H4 (cell line): ENCODE measurements around the gene SNF8. TPM values are rescaled to one million over a fixed set of nuclear protein-coding genes. Genes with fewer than 3 reads are reported as not detected.
"Not testable (repeated sequence)": the region's sequence is repeated elsewhere in the genome, so short reads cannot be mapped to it uniquely, and the experiment has no call there.

ENCODE experiments used
- DNase-seq: peaks from one replicate; pipeline ENCODE4 v3.0.0-alpha.2; 2015; ENCODE audit warnings: low spot score
- total RNA-seq: library from RNA; depleted of rRNA; stranded (reverse); fragments of >200 nt; shearing (Covaris generic); gene quantifications from 2 replicates; pipeline ENCODE4 v1.2.3, GENCODE V29; 2014; rRNA removed

SNF8 gene, protein sequence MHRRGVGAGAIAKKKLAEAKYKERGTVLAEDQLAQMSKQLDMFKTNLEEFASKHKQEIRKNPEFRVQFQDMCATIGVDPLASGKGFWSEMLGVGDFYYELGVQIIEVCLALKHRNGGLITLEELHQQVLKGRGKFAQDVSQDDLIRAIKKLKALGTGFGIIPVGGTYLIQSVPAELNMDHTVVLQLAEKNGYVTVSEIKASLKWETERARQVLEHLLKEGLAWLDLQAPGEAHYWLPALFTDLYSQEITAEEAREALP
- total RNA-seq, result 101 and 191 TPM in 2 replicates

DNA sequence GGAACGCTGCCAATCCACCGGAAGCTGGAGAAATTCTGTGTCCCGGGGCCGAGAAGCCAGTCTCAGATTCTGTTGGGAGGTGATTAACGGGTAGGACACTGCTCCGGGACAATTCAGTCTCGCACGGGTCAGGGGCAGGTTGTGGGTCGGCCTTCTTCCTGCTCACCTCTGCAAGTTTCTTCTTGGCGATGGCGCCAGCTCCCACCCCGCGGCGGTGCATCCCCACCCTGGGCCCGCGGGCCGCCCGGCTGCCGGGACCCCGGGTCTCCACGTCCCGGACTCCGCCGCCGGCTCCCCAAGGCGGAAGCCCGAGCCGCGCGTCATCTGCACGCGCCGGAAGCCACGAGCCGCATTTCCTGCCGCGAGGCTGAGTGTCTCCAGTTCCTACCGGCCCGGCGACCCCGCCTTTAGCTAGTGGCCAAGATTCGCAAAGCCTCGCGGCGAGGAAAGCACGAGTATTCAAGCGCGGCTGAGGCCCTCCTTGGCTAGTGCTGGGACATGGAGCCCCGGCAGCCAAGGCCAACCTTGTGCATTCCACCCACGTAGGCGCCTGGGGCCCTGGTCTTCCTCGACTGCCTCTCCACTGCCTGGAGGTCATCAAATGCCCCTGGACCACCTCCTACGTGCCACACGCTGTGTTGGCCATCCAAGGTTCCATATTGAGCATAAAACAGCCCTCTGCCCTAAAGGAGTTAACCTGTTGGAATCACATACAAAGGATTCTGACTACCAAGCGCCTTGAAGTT, at the start of gene SNF8:
SNF8 (minus strand) TSS at position 328 of the 746 bp plus-strand sequence; CDS start at position 220, 108 bp downstream.
- peak; percentile 91 for DNase-seq

DNA sequence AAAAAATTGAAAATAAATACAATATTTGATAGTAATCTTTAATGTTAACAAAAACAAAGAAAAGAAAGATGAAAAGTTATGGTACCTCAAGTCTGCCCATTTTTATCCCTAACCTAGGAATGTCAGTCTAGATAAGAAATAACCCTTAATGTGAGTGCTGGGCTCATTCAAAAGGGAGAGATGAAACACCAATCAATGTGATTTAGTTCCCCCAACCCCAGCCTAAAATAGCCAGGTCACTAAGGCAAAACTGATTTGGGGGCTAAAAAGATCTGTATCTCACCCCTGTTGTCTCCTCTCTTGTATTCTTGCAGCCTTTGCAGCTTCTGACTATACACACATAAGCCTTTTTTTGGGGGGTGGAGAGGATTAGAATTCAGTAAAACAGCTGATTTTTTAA, 49.3 kb upstream of the SNF8 start:
- no peak for DNase-seq

DNA sequence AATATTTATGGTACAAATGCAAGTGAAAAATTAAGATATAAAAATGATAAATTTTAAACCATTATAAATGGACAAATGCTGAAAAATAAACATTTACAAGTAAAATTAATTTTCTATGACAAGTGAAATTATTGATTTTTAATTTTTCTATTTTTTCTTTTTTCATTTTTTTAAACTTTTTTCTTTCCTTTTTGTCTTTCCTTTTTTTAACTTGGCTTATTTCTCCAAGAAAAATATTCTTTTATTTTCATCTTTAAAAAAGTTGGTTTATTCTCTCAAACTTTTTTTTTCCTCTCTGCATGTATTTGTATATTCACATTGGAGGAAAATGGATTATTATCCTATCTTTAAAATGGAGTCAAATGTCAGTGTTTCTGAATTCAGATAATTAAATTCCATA, 48.7 kb upstream of the SNF8 start:
- no peak for DNase-seq

DNA sequence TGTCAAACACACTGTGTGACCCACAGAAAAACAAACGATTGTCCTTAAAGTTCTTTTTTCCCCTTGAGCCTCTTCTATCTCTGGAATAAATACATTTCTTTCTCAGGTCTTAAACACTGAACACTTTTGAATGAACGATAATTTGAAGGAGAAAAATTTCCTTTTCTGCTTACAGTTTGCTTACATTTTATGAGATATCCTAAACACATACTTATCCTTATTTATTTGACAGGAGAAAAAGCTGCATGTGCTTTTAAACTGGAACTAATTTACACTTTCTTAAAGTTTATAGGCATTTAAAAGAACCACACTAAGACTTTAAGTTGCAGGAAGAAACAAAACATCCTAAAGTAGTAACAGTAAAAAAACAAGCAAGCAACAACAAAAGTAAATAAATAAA, 47.8 kb upstream of the SNF8 start:
- DNase-seq, result no peak

DNA sequence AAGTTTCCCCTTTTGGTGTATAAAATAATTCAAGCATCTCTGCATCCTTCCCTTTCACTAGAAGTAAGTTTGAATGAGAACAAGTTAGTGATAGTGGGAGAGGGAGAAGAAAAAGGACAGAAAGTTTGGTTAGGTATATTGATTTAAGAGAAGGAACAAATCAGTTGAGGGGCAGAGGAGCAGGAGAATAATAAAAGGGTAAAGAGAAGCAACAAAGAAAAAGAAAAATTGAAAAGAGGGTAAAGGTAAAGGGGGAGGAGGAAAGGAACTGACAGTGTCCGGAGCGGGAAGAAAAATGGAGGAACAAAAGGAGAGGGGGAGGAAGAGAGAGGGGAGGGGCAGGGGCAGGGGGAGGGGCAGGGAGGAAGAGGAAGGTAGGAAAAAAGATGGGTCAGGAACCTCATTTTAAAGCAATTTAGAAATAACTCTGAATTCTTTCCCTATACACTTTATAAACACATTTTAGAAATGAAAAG, 46.3 kb upstream of the SNF8 start:
- no peak for DNase-seq

DNA sequence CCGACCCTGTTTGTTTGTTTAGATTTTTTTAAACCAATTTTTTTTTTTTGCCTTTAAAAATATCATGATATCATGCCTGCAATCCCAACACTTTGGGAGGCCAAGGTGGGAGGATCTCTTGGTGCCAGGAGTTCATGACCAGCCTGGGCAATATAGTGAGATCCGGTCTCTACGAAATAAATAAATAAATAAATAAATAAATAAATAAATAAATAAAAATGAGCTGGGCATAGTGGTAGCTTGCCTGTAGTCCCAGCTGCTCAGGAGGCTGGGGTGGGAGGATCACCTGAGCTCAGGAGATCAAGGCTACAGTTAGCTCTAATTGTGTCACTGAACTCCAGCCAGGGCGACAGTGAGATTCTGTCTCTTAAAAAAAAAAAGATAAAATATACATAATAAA, 44.5 kb upstream of the SNF8 start:
- no peak for DNase-seq

DNA sequence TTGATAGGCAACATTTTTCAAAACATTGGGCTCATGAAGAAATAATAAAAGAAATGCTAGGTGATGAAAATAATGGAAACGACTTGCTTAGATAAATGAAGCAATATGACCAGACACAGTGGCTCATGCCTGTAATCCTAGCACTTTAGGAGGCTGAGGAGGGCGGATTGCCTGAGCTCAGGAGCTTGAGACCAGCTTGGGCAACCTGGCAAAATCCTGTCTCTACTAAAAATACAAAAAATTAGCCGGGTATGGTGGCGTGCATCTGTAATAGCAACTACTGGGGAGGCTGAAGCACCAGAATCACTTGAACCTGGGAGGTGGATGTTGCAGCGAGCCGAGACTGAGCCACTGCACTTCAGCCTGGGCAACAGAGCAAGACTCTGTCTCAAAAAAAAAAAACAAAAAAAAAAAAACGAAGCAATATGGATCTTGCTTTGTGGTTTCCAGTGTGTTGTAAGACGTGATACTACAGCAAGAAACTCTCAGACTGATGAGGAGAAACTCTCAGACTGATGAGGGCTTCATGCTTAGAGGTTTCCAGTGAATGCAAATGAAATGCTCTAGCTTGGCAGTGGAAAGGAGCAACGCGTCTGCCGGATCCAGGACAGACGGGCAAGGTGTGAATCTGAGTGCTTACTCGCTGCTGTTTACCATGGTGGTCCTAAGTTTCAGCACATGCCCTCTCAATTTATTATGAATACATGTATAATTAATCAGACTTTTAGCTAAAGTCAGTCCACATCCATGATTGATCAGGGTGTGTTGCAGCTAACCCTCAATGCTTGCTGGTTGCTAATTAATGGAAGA, 41.0 kb upstream of the SNF8 start:
- DNase-seq, result no peak

DNA sequence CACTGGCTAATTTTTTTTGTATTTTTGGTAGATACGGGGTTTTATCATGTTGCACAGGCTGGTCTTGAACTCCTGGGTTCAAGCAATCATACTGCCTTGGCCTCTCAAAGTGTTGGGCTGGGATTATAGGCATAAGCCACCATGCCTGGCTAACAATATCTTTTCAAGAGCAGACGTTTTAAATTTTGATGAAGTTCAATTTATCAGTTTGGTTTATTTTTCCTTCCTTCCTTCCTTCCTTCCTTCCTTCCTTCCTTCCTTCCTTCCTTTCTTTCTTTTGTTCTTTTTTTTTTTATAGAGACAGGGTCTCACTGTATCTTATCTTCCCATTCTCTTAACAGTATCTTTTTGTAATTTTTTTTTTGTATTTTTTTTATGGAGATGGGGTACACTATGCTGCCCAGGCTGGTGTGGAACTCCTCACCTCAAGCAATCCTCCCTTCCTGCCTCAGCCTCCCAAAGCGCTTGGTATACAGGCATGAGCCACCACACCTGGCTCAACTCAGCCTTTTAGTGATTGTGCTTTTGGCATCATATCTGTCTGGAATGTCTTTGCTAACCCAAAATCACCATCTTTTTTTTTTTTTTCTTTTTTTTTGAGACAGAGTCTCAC, 37.4 kb upstream of the SNF8 start:
- no peak for DNase-seq

DNA sequence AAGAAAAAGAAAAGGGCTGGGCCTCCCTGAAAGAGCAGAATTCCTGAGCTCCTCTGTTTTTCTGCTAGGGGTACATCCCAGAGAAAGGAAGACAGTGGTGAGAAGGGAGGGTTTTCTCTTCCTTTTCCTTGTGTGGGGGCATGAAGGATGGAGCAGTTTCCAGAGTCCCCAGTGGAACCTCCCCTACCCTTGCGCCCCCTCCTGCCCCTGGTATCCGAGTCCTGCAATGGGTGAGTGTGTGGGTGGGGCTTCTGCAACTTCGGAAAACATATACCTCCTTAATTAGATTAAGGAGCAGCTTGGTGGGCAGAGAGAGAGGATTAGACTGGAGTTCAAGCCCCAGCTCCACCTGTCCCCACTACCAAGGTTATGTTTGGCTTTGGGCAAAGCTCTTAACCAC, 29.2 kb upstream of the SNF8 start:
- DNase-seq, result no peak

DNA sequence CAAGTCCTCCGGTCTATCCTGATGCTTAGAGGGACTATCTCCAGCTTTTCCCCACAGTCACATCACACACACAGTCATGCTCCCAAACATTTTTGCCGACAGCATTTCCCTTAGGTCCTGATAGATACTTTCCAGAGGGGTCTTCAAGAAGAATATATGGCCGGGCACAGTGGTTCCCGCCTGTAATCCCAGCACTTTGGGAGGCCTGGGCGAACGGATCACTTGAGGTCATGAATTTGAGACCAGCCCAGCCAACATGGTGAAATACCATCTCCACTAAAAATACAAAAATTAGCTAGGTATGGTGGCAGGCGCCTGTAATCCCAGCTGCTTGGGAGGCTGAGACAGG, 28.1 kb upstream of the SNF8 start:
- no peak for DNase-seq

DNA sequence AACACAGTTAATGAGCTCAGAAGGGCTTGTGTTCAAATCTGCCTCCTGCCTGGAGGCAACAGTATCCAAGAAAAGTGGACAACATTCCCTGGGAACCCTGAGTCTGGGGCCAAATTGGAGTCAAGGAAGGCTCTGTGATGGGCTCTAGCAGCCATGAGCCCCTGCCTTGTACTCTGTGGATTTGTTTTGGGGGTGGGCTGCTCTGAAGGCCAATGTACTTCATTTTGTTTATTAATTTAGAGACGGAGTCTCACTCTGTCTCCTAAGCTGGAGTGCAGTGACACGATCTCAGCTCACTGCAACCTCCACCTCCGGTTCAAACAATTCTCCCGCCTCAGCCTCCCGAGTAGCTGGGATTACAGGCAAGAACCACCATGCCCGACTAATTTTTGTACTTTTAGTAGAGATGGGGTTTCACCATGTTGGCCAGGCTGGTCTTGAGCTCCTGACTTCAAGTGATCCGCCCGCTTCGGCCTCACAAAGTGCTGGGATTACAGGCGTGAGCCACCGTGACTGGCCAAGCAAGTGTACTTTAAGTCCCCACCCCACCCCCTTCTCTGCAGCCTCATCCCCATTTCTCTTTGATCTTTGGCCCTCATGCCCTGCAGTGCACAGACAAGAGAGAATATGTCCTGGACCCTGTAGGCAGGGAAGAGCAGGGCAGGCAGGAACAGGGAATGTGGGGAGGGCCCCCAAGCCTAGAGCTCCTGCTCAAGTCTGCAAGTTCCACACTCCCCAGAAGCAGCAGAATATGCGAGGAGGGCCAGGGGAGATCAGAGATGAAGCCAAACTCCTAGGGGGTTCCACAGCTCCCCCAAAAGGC, 26.4 kb upstream of the SNF8 start:
- no peak for DNase-seq

DNA sequence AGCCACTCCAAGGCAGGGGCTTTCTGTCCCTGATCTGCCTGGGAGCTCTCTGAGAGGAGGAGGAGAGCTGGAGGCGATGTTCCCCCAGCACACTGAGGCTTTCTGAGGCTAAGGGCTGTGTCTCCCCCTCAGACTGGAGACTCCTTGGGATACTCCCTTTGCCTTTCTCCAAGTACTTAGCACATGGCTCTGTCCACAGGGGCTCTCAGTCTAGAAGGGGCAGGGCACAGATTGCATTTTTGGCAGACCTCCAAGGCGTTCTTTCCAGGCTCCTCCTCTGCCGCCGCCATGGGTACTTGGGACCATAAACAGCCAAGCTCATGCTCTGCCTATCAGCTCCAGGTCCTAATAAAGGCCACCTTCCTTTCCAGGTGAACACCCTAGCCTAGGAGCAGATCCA, 25.6 kb upstream of the SNF8 start:
- peak; percentile 48 for DNase-seq

DNA sequence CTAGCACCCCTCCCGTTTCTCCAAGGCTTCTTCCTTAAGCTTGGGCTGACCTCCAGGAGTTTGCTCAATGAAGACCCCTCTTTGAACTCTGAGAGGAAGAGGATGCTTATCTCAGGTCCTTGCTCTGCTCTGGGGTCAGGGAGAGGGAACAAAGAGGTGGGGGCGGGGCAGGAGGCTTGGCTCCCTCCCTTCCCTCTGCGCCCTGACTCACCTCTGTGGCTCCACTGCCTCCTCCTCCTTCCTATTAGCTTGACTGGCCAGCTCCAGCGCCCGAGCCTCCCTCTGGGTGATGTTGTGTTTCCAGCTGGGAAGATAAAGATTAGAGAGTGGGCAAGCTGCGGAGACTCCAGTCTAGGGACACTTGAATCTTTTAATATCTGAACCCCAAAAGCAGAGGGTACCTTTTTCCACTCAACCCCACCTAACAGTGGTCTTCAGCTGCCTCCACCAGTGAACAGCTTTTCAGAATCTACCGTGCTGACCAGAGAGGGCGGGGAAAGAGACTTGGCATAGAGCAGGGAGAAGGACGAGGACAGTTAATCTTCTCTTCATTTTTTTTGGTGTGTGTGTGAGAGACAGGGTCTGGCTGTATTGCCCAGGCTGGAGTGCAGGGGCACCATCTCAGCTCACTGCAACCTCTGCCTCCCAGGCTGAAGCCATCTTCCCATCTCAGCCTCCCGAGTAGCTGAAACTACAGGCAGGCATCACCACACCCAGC, 17.0 kb upstream of the SNF8 start:
- DNase-seq, result peak; percentile 58

DNA sequence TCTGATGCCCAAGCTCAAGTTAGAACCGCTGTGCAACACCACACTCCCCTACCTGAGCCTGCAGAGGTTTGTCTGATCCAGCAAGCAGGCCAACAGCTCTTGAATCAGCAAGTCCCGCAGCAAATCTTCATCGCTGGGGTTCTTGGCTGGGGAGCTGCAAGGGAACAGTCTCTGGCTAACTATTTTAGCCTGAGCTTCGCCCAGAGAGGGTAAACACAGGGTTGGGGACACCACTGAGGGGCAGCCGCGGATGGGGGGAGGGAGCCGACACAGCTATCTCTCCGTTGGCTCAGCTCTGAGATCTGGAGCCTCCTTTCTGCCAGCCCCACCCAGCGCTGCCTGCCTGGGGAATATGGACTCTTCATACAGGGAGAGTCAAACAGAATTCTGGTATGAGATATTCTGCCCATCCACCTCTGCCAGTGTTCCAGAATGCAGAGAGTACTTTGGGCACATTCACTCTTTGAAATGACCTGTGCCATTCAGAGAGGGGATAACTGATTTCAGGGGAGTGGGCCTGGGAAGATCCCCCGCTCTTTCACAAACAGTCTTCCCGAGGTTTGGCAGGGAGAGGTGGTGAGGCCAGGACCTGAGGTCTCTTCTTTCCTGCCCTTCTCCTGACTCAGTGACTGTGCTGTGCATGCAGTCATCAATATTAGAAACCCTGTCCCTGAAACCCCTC, 16.3 kb upstream of the SNF8 start:
- no peak for DNase-seq

DNA sequence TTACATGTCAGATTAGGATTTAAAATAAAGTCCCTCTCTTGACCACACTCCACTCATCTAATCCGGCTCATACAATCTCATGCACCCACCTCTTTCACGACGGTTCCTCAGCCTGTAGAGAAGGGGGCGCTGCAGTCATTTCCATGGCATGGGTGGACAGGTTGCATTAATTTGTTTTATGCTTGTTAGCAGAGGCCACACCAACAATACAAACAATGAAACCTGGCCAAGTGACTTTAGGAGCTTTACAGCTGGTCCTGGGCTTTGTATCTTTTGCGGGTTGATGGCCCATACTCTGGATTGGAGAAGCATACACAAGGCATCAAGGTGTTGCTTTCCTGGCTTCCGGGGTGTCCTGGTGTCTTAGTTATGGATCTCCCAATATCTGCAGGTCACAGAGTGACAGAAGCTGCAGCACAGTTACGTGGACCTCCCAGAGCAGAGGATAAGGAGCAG, 9.7 kb upstream of the SNF8 start:
- DNase-seq, result no peak

DNA sequence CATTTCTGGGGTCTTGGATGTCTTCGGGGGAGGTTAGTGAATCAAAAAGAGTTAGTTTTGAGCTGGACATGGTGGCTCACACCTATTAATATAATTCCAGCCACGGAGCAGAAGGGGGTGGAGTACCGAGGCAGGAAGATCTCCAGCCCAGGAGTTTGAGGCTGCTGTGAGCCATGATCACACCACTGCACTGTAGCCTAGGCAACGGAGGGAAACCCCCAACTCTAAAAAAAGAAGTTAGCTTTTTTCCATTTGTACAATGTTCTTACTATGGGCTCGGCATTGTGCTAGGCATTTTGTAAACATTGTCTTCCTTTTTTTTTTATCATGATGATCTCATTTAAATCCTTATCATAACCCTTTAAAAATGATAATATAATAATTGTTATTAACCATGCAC, 8.3 kb upstream of the SNF8 start:
- no peak for DNase-seq

DNA sequence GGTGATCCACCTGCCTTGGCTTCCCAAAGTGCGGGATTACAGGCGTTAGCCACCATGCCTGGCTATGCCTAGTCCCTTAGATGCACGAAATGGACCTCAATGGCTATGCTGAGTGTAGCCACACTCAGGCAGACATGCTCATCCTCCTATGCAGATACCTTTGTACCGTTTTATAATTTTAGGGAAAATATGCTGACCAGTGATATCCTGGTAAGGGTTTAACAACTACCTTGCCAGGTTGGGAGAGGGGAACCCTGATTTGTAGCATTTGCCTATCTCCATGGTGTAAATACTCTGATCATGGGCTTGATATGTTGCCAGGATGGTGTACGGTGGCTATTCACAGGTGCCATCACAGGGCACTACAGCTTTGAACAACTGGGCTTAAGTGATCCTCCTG, 6.9 kb upstream of the SNF8 start:
- no peak for DNase-seq

DNA sequence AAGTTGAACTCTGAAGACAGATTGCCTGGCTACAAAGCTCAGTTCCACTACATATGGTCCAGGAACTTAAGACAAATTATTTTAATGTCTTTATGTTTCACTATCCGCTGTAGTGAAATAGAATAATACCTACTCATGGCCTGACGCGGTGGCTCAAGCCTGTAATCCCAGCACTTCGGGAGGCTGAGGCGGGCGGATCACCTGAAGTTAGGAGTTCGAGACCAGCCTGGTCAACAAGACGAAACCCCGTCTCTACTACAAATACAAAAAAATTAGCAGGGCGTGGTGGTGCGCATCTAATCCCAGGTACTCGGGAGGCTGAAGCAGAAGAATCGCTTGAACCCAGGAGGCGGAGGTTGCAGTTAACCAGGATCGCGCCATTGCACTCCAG, 614 bp upstream of the SNF8 start:
- not testable (repeated sequence) for DNase-seq

DNA sequence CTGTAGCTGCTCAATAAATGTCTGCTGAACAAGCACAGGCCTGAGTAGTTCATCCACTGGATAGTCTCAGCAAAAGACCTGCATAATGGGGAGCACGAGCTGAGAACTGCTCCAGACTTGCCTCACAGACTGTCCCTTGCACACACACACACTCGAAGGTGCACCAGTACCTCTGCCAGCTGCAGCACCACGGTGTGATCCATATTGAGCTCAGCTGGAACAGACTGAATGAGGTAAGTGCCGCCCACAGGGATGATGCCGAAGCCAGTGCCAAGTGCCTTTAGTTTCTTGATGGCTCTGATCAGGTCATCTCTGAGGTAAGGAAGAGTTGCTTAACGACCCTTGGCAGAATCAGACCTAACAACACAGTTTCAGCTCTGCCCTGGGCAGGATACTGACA, 11.6 kb downstream of the SNF8 start:
- DNase-seq, result no peak

DNA sequence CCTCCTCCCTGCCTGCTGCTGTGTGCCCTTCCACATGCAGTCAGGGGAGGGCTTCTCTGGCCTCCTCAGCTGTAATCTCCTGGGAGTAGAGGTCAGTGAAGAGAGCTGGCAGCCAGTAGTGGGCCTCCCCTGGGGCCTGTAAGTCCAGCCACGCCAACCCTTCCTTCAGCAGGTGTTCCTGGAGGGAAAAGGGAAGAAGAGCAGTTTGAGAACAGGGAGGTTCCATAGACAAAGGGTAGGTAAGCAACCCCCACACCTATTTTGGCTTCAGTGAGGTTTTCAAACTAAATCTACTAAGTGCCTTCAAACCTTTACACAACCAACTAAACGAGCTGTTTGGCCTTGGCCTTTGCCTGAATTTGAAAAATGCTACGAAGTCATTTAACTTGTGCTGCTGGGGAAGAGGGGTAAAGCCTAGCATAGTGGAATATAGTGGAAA, 14.2 kb downstream of the SNF8 start:
- no peak for DNase-seq
